NCI-H2196 treated with DMSO at 0.1 percent for 48 hours (cell line): ENCODE measurements around the gene USPL1.

Experiments used
- DNase-seq: peaks from one replicate; lab custom pipeline; 2025; ENCODE audit not compliant: unreplicated experiment; lab: John Stamatoyannopoulos, UW

The USPL1 gene

DNA sequence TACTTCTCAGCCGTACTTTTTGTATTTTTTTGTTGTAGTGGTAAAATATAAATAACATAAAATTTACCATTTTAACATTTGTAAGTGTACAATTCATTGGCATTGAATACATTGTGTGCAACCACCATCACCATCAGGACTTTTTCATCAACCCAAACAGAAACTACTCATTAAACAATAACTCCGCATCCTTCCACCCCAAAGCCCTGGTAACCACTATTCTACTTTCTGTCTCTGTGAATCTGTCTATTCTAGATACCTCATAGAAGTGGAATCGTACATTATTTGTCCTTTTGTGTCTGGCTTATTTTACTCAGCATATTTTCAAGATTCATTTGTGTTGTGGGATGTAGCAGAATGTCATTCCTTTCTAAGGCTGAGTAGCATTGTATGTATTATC is 38.5 kb downstream of the USPL1 start:
- no peak for DNase-seq

DNA sequence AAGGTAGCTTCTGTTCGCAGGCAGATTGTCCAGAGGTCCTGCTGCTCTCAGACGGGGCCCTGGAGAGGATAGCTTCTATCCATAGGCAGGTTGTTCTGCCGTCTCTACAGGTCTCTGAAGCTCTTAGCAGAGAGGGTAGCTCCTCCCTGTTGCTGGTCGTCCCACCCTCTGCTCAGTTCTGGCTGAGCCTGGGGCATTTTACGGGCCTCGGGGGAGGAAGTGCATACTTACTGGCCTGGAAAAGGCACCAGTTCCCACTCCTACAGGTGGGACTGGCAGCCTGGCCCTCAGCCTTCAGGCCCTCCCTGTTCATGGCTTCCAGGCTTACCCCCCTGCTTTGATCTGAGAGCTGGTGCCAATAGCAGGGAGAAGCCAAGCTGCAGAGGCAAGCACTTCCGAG is 42.3 kb downstream of the USPL1 start:
- no peak for DNase-seq

DNA sequence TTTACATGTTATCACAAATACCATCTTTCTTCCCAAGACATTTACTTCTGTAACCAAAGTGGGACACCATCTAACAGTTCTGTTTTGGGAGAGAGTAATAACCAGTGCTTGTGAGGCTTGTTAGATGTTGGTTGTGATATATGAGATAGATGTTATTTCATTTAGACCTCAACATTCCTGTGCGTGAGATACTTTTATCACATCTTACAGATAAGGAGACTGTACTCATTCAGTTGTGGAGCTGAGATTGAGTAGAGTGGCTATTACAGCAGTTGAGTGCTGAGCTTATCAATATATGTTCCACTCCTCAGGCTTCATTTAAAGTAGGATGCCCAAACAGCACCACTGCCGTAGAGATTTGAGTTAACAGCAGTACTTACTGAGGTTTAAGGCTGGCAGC is 43.1 kb downstream of the USPL1 start:
- DNase-seq, result no peak

DNA sequence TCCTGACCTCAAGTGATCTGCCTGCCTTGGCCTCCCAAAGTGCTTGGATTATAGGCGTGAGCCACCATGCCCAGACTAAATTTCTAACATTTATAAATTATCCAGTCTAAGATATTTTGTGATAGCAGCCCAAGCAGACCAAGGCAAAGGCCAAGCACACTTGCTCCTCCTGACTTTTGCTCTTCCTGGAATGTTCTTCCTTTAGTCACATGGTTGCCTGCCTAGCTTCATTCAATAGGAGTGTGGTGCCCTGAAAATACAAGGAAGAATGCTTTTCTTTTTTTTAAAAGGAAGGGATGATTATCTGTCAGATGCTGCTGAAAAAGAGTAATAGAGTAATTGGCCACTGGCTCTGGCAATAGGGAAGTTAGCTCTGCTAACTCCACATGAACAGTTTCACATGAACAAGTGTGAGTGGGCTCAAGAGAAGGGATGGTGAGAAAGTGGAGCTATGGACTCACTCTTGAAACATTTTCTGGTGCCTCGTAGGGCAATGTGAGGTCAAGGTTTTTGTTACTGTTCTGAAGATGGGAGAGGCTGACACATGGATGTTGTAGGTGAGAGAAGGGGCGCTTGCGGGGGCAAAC is 47.1 kb downstream of the USPL1 start:
- DNase-seq, result no peak

DNA sequence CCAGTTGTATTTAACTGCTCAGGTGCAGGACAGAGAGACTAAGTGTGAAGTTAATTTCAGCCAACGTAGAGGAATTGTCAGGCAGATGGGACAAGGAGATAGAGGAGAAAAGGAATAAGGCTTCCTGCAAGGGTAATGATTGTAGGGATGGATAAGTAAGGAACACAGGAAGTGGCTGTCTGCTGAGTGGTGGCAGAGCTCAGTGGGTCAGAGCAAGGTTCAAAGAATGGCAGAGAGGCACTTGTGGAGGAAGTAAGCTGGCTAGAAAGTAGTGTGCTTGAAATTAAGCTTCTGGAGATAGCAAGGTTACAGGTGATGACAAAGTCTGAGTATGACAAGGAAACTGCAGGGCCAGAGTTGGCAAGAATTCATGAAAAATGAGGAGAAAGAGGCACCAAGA is 47.9 kb downstream of the USPL1 start:
- no peak for DNase-seq

DNA sequence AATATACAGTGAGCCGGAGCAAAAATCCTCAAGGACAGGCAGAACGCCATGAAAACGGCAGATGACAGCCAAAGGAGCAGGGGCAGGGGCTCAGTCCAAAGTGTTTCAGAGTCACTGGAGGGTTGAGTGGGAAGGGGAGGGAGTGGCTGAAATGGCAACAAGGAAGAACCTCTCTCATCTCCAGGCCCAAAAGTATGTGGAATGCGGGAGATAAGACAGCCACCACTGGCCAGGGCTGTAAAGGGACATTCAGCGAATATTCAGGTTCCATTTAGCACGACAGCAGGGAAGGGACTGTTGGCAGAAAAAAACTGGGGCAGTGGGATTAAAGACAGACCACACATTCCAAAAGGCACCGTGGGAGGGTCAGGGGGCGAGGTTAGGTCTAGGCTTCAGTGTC is 48.4 kb downstream of the USPL1 start:
- DNase-seq, result no peak

DNA sequence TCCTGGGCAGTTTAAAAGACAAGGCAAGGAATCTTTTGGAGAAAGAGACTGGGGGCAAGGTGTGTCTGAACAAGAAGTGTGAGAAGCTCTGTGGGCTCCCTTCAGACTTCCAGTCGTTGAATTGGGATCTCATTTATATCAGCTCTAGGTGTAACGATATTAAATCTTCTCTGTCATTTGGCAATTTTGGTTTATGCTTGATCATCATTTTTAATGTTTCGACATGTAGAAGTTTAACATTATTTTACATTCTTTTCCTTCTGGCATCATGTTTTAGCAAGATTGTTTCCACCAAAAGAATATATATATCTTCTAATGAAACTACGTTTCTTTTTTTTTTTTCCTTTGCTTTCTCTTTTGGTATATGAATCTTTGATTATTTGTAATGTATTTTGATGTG is 49.3 kb downstream of the USPL1 start:
- DNase-seq, result no peak

DNA sequence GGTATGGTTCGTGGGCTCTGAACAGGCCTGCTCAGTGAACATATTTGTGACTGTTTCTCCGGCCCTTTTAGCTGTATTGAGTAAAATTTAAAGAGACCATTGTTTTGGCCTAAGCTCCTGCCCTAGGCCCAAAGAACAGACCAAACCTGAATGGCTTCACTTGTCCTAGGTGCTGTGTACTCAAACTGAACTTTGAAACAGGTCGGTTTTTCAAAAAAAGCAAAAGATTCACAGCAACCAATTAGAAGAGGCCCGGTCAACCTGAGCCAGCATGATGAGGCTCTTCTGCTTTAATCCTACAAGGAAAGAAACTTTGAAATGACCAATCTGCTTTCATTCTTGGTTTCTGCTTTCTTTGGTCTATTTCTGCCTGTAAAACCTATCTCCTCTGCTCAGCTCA is 50.6 kb downstream of the USPL1 start:
- DNase-seq, result no peak

DNA sequence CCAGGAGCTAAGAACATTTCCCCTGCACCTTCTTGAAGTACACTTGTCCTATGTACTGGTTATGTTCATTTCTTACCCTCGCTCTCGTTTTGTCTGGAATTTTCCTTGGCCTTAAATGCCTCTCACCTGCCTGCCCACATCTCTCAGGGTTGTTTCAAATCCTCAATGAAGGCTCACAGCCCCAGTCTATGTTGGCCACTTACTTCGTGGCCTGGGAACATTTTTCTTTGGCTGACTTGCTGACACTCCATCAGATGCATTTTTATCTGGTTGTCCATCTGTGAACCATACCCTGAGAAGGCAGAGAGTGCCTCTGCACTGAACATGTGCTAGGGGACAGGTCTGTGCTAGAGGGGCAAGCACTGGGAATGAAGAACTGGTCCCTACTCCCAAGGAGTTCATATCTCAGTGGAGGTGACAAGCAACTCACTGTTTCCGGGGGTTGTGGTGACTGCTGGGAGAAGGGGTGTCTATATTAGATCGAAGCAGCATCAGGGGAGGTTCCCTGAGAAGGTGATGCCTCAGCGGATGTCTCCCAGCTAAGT is 53.6 kb downstream of the USPL1 start:
- DNase-seq, result no peak

DNA sequence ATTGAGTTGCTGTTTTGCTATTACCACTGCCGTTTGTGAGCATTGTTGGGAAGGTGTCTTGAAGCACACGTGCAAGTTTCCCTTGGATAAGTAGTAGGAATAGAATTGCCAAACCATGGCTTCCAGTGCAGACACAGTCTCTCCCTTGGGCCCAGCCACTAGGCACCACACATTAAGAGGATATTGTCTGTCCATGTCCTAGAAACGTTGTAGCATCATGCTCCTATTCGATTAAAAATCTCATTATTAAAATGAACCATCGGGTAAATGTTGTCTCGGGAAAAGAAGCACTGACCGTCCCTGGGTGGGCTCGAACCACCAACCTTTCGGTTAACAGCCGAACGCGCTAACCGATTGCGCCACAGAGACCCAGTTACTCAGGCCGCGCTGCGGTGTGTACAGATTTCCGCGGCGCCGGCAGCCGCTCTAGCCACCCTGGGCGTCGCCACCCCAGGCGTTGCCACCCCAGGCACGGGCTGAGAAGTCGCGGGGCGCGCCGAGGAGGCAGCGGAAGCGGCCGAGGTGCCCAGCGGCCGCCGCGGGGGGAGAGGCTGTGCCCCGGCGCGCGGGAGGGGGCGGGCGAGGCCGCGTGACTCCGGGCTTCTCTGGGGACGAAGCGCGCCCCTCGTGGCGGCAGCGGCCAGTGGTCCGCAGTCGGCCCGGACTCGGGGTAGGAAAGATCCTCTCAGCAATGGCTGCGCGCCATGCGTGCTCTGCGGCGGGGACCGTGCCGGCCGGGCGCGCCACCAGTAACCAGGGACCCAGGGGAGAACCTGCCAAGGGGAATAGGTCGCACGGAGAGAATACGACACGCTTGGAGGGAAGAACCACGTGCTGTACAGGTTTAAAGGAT is 56.2 kb downstream of the USPL1 start:
- peak; percentile 48 for DNase-seq

DNA sequence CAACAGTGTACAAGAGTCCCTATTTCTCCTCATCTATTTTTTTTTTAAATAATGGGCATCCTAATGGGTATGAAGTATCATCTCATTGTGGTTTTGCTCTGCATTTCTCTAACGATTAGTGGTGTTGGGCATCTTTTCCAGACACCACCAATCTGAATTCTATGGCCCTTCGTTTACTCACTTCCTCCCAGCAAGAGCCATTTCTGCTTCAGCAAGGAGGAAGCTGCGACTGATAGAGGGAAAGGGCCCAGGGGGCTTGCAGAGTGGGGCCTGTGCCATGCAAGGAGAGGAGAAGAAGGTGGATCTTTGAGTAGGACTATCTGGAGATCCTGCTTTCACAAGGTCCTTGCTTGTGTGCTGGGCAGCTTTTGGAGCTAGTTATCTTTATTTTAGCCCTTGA is 58.0 kb downstream of the USPL1 start:
- DNase-seq, result no peak

DNA sequence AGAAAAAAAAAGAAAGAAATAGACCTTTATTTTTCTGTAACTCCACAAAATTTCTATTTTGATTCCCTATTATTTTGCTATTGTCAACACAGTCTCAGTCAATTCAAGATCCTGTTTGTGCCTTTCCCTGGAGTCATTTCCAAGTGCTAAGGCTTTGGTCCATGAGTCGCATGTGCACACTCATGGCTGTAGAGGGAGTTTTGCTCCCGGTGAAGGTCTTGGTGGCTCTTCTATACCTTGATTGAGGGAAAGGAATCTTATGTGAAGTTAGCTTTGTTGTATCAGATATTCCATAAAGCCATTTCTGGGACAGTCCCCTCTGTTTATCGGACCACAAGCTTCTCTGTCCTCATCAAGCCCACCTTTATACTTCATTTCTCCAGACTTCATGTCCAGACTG is 59.0 kb downstream of the USPL1 start:
- no peak for DNase-seq

DNA sequence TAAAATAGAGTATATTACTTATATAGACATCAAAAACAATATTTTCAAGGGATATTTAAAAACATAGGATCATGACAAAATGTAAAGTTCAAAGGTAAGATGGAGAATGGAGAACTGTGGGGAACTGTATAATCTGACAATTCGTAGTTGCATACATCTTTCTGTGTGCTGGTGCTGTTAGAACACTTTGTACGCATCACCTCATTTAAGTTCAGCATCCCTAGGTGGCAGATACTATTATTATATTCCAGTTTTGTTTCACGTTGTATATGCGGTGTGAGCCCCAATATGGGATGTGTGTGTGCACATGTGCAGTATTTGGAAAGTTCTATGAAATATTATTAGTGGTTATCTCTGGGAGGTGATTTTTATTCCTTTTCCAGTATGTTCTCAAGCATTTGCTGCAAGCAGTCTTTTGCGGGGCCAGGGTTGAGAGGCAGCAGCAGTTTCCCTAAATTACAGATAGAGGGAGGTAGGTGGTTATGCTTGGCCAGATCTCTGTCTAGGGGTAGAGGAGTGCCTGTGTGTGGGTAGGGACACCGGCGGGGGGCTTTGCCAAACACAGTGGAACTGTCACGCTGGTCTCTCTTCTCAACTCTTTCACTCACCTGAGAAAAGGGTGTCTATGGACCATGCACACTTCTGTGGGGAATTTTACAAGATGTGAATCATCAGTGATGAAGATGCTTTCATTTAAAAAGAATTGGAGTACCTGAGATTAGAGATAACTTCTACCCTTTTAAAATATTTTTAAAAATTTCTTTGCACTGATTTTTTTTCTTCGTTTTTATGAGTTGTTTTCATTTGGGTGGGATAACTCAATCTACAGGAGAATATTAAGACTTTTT is 62.0 kb downstream of the USPL1 start:
- DNase-seq, result no peak

DNA sequence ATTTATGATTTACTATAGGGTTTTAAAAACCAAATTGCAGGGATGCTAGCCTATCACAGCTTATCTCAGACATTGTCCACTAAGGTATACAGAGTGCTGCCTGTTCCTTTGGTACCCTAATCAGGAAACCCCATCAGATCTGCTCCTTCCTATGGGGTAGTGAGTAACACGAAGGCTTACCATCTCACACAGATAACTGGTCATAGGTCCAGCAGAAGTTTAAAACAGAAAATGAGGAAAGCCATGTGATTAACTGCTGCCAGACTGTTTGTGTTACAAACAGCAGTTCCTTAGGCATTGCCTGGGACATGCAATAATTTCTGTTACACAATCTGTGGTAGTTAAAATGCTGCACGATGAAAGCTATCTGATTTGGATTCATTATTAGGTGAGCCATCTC is 64.1 kb downstream of the USPL1 start:
- DNase-seq, result no peak

DNA sequence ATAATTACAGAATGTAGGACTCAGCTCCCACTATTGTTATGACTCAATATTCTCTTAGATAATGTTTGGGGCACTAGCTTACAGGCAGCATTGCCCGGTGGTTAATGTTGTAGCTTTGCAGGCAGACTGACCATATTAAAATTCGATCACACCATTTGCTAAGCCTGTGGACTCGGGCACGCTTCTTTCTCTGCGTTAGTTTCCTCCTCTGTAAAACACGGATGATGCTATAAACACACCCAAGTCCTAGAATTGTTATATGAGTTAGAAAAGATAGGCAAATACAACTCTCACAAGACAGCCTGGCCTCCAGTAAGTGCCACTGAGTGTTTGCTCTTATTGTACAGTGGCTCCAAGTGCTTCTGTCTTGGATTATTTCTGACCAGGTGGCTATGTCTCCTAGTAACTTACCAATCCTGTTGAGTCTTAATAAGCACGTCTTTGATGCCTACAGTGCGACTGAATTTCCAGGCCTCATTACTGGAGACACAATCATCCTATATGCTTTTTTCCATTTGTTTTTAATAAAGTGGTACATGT is 67.7 kb downstream of the USPL1 start:
- DNase-seq, result no peak

DNA sequence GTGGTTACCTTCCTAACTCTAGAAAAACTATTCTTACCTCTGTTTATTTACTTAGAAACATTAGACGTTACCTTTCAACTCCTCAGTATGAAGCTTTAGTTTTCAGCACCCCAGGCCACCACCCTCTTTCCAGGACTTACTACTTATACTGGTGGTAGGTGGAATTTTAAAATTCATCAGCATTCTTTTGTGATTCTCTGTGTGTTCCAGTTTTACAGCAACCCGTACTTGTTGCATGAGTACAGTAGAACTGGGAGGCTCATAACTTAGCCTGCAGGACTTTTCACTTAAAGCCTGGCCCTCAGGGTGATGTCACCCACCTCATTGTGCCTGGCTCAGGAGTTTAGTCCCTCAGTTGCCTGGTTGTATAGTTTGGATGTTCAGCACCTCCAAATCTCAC is 68.3 kb downstream of the USPL1 start:
- DNase-seq, result no peak

DNA sequence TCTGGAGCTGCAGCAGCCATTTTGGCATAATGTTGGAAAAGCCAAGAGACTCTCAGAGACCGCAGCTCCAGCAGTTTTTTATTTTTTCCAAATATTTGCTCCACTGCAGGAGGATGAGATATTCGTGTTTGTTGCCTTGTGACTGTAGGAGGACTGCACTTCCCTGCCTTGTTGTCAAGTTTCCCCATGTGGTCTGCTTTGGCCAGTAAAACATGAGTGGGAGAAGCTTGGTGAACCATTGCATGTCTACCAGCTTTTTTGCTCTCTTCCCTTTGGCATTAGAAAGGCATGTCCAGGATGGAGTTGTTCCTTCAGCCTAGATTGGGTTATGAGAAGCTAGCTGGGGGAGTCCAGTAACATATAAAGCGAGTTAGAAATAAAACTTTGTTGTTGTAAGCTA is 69.9 kb downstream of the USPL1 start:
- no peak for DNase-seq

DNA sequence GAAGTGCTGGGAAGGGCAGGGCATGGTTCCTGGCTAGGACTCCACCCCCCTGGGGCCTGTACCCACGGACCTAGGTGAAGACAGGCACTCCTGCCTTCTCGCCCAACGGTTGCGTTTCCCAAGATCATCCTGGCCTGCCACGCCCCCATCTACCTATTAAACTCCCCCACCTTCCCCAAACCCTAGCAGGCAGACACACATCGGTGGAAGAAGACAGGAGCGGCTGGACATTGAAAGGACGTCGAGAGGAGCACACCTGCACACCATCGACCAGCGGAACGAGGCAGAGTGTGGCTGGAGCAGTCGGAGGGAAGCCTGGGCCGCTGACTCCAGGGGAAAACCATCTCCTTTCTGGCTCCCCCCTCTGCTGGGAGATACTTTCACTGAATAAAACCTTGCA is 72.0 kb downstream of the USPL1 start:
- no peak for DNase-seq

DNA sequence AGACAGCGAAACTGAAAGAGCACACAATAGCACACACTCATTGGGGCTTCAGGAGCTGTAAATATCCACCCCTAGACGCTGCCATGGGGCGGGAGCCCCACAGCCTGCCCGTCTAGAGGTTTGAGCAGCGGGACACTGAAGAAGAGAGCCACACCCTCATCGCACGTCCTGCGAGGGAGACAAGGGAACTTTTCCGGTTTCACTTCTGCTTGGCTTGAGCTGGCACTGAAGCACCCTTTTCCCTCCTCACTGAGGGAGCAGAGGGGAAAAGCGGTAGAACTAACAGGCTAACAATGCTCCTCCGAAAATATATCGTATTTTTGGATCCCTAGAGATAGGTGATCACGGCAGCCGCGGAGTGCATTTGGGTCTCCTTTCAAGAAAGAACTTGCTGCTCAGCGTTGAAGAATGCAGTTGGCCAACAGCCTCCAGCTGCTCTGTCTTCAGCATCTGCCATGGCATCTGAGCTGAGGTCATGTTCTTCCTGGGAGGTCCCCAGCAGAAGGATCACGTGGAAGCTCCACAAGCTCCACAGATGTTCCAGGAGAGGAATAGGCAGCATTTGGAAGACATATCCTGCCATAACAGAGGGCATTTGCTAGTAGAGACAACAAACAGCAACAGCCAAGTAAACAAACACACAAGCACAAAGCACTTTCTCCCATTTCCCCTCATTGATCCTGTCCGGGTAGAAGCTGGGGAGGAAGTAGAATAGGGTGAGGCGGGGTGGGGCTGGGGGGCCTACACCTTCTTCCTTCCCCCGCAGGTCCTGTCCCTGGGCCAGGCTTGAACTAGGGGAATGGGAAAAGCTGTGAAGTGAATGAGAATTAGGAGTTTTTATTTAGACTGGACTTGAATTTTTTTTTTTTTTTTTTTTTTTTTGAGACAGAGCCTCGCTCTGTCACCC is 72.8 kb downstream of the USPL1 start:
- peak; percentile 0 for DNase-seq

DNA sequence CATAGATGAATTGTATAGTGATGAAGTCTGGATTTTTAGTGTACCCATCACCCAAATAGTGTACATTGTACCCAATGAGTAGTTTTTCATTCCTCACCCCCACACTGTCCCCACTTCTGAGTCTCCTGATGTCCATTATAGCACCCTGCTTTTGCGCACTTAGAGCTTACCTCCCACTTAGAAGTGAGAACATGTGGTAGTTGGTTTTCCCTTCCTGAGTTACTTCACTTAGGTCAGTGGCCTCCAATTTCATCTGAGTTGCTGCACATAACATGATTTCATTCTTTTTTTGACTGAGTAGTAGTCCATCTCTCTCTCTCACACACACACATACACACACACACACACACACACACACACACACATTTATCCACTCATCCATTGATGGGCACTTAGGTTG is 74.4 kb downstream of the USPL1 start:
- DNase-seq, result no peak
